ENCODE results near the gene GPR63.
"Not testable (repeated sequence)": the region's sequence is repeated elsewhere in the genome, so short reads cannot be mapped to it uniquely, and the experiment has no call there.

GPR63 gene

GRCh38 chr6:96837081-96837971 lies at the start of gene GPR63:
GPR63 (minus strand) TSS chr6:96837477; CDS start chr6:96799731, 37,746 bp downstream.
- DNase-seq: peak; percentile 52

DNA sequence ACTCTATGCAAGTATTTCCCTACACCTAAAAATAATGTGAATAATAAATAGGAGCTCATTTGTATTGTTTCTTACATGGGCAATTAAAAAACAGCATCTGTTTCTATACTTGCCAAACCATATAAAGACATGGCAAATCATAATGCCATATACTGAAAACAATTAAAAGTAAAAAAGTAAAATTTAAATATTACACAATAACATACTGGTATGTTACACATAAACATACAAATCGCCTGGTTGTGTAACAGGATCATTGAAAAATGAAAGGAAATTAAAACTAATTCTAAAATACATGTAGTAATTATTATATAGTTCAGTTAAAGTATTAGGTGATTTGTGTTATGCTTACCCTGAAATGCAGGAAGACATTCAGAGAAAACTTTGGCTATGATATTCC lies 49.2 kb upstream of the GPR63 start:
- no peak for DNase-seq

DNA sequence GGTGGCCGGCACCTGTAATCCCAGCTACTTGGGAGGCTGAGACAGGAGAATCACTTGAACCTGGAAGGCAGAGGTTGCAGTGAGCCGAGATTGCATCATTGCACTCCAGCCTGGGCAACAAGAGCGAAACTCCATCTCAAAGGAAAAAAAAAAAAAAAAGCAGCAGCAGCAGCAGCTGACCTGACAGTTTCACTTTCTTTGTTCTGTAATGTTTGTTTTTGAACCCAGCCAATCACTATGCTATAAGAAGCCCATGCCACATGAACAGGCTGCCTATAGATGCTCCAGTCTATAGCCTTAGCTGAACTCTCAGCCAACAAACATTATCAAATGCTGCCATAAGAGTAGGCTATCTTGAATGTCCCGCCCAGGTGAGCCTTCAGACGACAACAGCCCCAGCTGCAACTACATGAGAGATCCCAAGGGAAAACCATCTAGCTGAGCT lies 47.9 kb upstream of the GPR63 start:
- not testable (repeated sequence) for DNase-seq

DNA sequence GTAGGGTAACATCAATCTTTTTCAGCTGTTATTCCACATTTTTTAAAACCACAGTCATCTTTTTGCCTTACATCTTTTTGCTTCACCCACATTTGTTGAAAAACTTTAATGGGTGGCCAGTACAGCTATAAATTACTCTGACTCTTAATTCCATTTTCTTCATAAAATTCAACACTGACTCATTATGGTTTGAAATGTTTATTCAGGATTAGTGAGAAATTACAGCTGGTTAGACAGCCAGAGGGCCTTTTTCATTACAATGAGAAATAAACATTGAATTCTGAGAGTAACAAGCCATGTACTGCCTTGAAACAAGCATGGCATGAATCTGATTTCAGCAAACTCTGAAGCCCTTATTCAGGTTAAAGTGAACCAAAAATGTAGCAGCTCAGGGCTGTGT lies 40.9 kb upstream of the GPR63 start:
- DNase-seq: no peak

- DNase-seq: no peak
Observed at GRCh38 chr6:96876886-96877545, 39.7 kb upstream of the GPR63 start.

DNA sequence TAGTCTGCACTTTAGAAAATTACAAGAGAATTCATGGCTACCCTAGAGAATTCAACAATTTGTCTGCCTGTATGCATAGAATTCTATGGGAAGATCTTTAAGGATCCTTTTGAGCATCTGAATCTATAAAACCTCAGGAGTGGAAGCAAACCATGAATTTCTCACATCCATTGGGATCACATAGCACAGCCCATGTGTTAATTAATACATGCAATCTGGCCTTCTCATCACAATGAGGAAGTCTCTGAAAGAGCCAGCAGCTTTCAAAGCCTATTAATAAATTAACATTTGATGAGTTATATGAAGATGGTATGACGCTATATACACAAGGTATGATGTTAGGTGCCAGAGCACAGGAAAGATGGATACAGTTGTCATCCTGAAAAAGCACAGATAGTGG lies 35.7 kb upstream of the GPR63 start:
- no peak for DNase-seq

GRCh38 chr6:96865055-96865405 lies 27.8 kb upstream of the GPR63 start:
- no peak for DNase-seq

GRCh38 chr6:96864216-96865054 lies 27.2 kb upstream of the GPR63 start:
- peak; percentile 41 for DNase-seq

GRCh38 chr6:96862560-96862959 lies 25.3 kb upstream of the GPR63 start:
- DNase-seq: no peak

DNA sequence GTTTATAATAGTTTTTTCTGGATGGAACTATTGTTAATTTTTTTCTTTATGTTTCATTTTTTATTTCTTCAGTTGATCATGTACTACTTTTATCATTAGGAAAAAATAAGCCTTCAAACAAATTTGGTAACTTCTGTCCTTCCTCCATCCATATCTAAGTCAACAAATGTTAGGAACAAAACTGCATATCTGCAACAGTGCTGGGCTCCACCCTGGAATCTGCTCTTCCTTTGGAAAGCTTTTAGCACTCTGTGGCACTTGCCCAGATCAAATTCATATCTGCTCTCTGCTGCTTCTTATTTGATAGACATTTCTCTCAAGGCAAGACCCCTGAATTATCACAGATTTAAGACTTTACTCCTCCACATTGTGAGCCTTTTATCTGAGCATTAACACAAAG lies 24.3 kb upstream of the GPR63 start:
- no peak for DNase-seq

DNA sequence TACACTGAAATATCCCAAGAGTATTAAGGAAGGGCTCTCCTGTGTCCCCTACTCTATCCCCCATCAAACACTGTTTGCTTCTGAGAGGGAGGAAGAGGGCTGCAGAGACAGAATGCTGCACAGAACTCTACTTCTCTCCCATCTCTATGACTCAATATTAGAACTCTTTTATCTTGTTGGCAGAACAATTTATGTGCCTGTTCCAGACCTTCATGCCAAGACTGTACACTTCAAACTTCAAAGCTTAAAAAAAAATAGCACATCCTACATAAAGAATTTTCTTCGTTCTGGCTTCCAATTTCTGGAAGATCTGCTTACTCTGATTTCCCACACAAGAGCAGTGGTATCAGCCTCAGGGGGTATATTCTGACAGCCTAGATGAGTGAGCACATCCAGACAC lies 19.6 kb upstream of the GPR63 start:
- DNase-seq: no peak

- no peak for DNase-seq
Observed at GRCh38 chr6:96853083-96853482, 15.8 kb upstream of the GPR63 start.

GRCh38 chr6:96852605-96853004 lies 15.3 kb upstream of the GPR63 start:
- DNase-seq: no peak

- DNase-seq: no peak
Observed at GRCh38 chr6:96851858-96852257, 14.6 kb upstream of the GPR63 start.

DNA sequence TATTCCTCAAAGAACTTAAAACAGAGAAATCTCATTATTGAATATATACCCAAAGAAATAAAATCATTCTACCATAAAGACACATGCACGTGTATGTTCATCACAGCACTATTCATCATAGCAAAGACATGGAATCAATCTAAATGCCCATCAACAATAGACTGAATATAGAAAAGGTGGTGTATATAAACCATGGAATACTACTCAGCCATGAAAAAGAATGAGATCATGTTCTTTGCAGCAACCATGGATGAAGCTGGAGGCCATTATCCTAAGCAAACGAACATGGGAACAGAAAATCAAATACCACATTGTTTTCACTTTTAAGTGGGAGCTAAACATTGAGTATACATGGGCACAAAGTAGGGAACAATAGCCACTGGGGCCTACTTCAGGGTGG lies 12.3 kb upstream of the GPR63 start:
- no peak for DNase-seq

DNA sequence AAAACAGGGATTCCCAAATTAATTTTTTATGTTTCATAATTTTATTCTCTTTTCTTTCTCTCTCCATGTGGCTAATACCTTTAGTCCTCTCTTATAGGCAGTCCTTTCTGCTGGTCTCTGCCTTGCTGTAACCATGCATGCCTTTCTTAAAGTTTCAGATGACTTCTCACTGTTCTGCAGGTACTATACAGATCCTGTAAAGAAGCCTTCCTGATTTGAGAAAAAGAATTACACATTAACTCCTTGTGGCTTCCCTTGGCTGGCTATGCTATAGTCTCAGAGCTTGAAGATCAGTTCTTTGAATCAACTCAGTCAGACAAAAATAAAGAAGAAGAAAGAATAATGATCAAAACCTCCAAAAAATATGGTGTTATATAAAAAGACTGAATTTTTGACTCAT lies 7.3 kb upstream of the GPR63 start:
- no peak for DNase-seq

DNA sequence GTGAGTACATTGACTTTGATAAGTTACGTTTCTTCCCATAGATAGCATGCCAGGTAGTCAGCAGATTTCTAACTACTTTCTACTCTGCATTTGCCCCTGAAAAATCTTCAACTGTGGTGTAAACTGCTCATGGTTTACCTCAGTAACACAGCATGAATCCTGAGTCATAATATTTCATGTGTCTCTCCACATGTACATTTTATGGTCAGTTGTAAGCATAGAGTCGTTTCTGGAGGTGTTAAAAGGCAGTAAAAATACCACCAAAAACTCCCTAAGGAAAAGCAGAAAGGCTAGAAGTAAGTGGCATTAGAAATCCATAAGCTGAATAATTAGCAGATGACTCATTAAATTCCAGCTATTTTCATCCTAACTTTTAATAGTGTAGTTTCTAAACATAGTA lies 4.1 kb upstream of the GPR63 start:
- DNase-seq: no peak

- no peak for DNase-seq
Observed at GRCh38 chr6:96836631-96837080, 621 bp downstream of the GPR63 start.

GRCh38 chr6:96834070-96834469 lies 3.2 kb downstream of the GPR63 start:
- DNase-seq: no peak

DNA sequence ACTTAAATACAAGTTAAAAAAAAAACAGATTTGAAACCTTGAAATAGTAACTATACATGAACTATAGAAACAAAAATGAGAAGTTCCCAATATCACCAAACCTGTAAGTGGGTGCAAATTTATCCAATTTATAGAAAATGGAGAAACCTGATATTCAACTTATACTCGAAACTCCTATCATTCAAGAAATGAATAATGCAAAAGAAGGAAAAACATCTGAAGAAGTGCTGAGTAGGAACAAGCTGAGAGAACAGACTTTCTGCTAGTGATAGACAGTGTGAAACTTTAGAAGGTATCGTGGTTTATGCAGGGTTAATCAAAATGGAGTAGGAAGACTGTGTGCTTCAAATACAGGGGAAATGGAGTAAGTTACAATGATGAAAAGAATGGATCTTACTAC lies 4.5 kb downstream of the GPR63 start:
- DNase-seq: no peak

GRCh38 chr6:96826865-96827264 lies 10.4 kb downstream of the GPR63 start:
- DNase-seq: no peak

DNA sequence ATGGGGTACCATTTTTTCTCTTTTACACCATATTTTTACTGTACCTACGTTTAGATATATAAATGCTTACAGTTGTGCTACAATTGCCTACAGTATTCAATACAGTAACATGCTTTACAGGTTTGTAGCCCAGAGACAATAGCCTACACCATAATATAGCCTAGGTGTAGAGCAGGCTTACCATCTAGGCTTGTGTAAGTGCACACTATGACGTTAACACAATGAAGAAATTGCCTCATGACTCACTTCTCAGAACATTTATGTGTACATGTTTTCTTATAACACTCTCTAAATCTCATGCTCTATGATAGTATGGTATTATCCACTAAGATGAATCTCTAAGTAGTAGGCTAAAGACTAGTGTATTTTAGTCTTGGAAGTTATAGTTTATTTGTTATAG lies 13.5 kb downstream of the GPR63 start:
- DNase-seq: no peak

DNA sequence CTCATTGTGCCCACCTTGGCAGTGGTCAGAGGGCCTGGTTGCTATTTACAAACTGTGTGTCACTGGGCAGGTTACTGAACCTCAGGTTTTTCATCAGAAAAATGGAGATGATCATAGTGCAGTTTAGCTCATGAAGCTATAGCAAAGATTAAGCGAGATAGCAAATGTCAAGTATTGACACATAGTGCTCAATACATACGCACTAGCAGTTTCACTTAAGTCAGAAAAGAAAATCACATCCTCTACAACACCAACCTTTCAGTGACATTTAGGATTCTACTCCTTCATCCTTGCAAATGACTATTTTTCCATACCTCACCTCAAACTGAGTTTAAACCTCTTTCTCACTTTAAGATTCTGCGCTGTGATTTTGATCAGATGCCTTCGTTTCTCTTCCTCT lies 16.2 kb downstream of the GPR63 start:
- no peak for DNase-seq
